CD14-positive monocyte (primary cell): ENCODE data around the gene SASH1. TPM values are rescaled to one million over a fixed set of nuclear protein-coding genes. Genes with fewer than 3 reads are reported as not detected.

Source experiments
- DNase-seq, 3 donors: peaks; one replicate each; pipeline ENCODE4 v3.0.0-alpha.2; 2011 to 2022
- H2AFZ ChIP-seq: 2 replicates; pipeline ENCODE4 v1.6.0; 2012; ENCODE audit warnings: mild to moderate bottlenecking, low read depth, low read length, inconsistent platforms; ENCODE audit not compliant: insufficient read depth, poor library complexity, severe bottlenecking
- H3K27ac ChIP-seq, 2 donors: 1 replicate in 1 of 2; 2 replicates in 1 of 2; pipeline ENCODE4 v1.5.1; 2012 to 2013; ENCODE audit warnings: low read length in 2 of 2, control low read depth in 1 of 2, inconsistent platforms in 1 of 2, low read depth in 1 of 2, mild to moderate bottlenecking in 1 of 2
- H3K27me3 ChIP-seq, 2 donors: one replicate each; pipeline versions ENCODE4 v1.6.0 to v1.6.1; 2011 to 2013; ENCODE audit warnings: low read length in 2 of 2; ENCODE audit not compliant: control insufficient read depth in 2 of 2, insufficient read depth in 2 of 2
- H3K36me3 ChIP-seq, 2 donors: replicated peaks in 1 of 2; 1 replicate in 1 of 2; 2 replicates in 1 of 2; pipeline versions ENCODE4 v1.5.1 to v1.6.1; 2012 to 2013; ENCODE audit warnings: low read length in 2 of 2, control low read depth in 1 of 2, inconsistent platforms in 1 of 2, mild to moderate bottlenecking in 1 of 2; ENCODE audit not compliant: insufficient read depth in 2 of 2, control insufficient read depth in 1 of 2
- H3K4me1 ChIP-seq, 2 donors: 1 replicate in 1 of 2; 2 replicates in 1 of 2; pipeline versions ENCODE4 v1.5.1 to v1.6.1; 2012 to 2013; ENCODE audit warnings: low read length in 2 of 2, control low read depth in 1 of 2, inconsistent platforms in 1 of 2, mild to moderate bottlenecking in 1 of 2, moderate library complexity in 1 of 2; ENCODE audit not compliant: insufficient read depth in 2 of 2, control insufficient read depth in 1 of 2
- H3K4me2 ChIP-seq: replicated peaks from 2 replicates; pipeline ENCODE3; 2012; ENCODE audit warnings: low read length, moderate library complexity, mild to moderate bottlenecking; ENCODE audit not compliant: poor library complexity, severe bottlenecking; ENCODE audit errors: extremely low read depth
- H3K4me3 ChIP-seq, 3 experiments: fragments of 200-600 bp in 1 of 3; sonication (generic) in 1 of 3; replicated peaks in 1 of 3; 1 replicate in 2 of 3; 2 replicates in 1 of 3; pipeline ENCODE4 v1.5.1; 2011 to 2013; ENCODE audit warnings: low read length in 3 of 3, mild to moderate bottlenecking in 3 of 3, control low read depth in 2 of 3, low read depth in 2 of 3, inconsistent platforms in 1 of 3, moderate library complexity in 1 of 3
- H3K79me2 ChIP-seq: 2 replicates; pipeline ENCODE4 v1.6.0; 2012; ENCODE audit warnings: mild to moderate bottlenecking, control low read depth, inconsistent platforms, low read length, moderate library complexity; ENCODE audit not compliant: insufficient read depth
- H3K9ac ChIP-seq: 2 replicates; pipeline ENCODE4 v1.6.0; 2017; ENCODE audit warnings: low read length, mild to moderate bottlenecking; ENCODE audit not compliant: insufficient read depth, poor library complexity, severe bottlenecking
- H3K9me3 ChIP-seq, 2 donors: replicated peaks in 1 of 2; 1 replicate in 1 of 2; 2 replicates in 1 of 2; pipeline versions ENCODE4 v1.5.1 to v1.6.1; 2012 to 2013; ENCODE audit warnings: low read length in 2 of 2, control low read depth in 1 of 2; ENCODE audit not compliant: control insufficient read depth in 1 of 2, insufficient read depth in 1 of 2
- H4K20me1 ChIP-seq: 2 replicates; pipeline ENCODE4 v1.6.0; 2012; ENCODE audit warnings: mild to moderate bottlenecking, low read length, control low read depth, moderate library complexity; ENCODE audit not compliant: insufficient read depth
- H3K27ac Mint-ChIP-seq, 7 donors: one replicate each; pipeline ENCODE4 v1.8.0; 2020; ENCODE audit warnings: mild to moderate bottlenecking in 7 of 7, mixed read lengths in 7 of 7, moderate library complexity in 6 of 7, inconsistent platforms in 2 of 7
- H3K27me3 Mint-ChIP-seq, 3 donors: one replicate each; pipeline ENCODE4 v1.8.0; 2021 to 2022; ENCODE audit warnings: low read depth in 3 of 3, mild to moderate bottlenecking in 3 of 3, mixed read lengths in 3 of 3, moderate library complexity in 3 of 3, inconsistent platforms in 1 of 3
- H3K36me3 Mint-ChIP-seq, 2 donors: one replicate each; pipeline ENCODE4 v1.8.0; 2020; ENCODE audit warnings: mixed read lengths in 2 of 2, inconsistent platforms in 1 of 2, mild to moderate bottlenecking in 1 of 2
- H3K4me1 Mint-ChIP-seq: one replicate; pipeline ENCODE4 v1.8.0; 2020; ENCODE audit warnings: mild to moderate bottlenecking, mixed read lengths
- H3K4me3 Mint-ChIP-seq, 2 donors: one replicate each; pipeline ENCODE4 v1.8.0; 2020; ENCODE audit warnings: mild to moderate bottlenecking in 2 of 2, mixed read lengths in 2 of 2, moderate library complexity in 1 of 2
- H3K9me3 Mint-ChIP-seq, 7 donors: one replicate each; pipeline ENCODE4 v1.8.0; 2020 to 2022; ENCODE audit warnings: mixed read lengths in 7 of 7, mild to moderate bottlenecking in 6 of 7, moderate library complexity in 6 of 7, inconsistent platforms in 2 of 7
- CTCF ChIP-seq: fragments of 200-600 bp; IDR thresholded peaks from one replicate; pipeline ENCODE4 v1.8.0; 2022; ENCODE audit warnings: antibody characterized with exemption, mild to moderate bottlenecking
- WGBS: methylation state at CpG from one replicate; pipeline ENCODE4 v1.1.5; 2013; ENCODE audit warnings: missing lambda C conversion rate; ENCODE audit not compliant: insufficient coverage; 5-methylcytosine and 5-hydroxymethylcytosine counted together
- intact Hi-C, 2 donors: fragments of 100-400 bp; cut with micrococcal nuclease; formaldehyde crosslinking; loops; one replicate each; pipeline versions ENCODE4 v1.15.0 to v1.15.1; 2023
- polyA plus RNA-seq, 3 donors: library from polyadenylated mRNA; depleted of rRNA in 1 of 3; unstranded in 2 of 3; stranded (reverse) in 1 of 3; fragments of 300-500 nt in 2 of 3; fragments of >200 nt in 1 of 3; fragmentation: Illumina TruSeq in 2 of 3; gene quantifications; 1 replicate in 2 of 3; 2 replicates in 1 of 3; pipeline ENCODE4 v1.2.3, GENCODE V29; 2012 to 2021

The SASH1 gene
- polyA plus RNA-seq, 3 donors, result 0.90 to 5.1 (median 4.7) TPM

DNA sequence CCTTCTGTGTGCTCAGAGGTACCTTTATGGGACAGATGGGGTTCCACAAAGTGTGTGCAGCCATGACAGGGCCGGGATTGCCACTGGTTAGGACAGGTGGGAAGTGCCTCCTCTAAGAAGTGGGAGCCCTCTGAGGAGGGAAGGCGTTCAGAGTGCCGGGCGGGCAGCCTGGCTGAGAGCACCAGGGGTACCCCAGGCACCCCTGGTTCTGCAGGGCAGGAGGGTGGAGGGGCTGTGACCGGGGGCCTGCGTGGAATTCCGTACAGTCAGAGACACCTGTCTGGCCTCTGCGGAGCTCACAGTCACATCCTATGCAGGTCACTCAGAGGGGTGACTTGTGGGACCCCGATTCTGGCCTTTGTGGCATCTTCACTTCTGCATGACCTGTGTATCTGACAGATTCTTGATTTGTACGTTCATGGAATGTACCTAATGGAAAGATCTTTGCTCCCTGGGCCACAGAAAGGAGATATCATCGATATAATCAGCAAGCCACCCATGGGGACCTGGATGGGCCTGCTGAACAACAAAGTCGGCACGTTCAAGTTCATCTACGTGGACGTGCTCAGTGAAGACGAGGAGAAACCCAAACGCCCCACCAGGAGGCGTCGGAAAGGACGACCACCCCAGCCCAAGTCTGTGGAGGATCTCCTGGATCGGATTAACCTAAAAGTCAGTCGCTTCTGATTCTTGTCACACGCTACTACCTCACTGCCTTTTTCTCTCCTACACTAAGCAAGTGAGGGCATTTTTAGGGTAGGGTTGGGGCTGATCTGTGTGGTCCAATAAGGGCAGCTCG is 190.9 kb downstream of the SASH1 start:
- no peak for DNase-seq
- no peak overlapping the region for H3K4me2 ChIP-seq
- H3K9ac ChIP-seq, result no peak overlapping the region
- peaks cover 0 to 15% of the 10 kb centered on the region in 2 donors for H3K36me3 ChIP-seq
- H3K9me3 ChIP-seq, result no peaks in the 10 kb centered on the region
- no peak for TF ChIP-seq CTCF
- Mint-ChIP-seq H3K27ac (peak overlapping the region in 1 of 7 donors; percentile 11), H3K4me1 (peaks cover 8% of the 10 kb centered on the region), H3K9me3 (no peaks in the 10 kb centered on the region), H3K36me3 (peaks cover 19 to 22% of the 10 kb centered on the region in 2 donors), H3K4me3 (no peak overlapping the region), H3K27me3 (peaks cover 3 to 9% (median 6%) of the 10 kb centered on the region in 3 donors)
- no peak overlapping the region for H3K27ac ChIP-seq
- WGBS, result 93% methylated on average over 17 of the region's 24 CpGs
- no peaks in the 10 kb centered on the region for H3K27me3 ChIP-seq
- no peaks in the 10 kb centered on the region for H3K4me1 ChIP-seq
- no peaks in the 10 kb centered on the region for H4K20me1 ChIP-seq
- no peaks in the 10 kb centered on the region for H3K79me2 ChIP-seq
- H2AFZ ChIP-seq, result no peak overlapping the region
- intact Hi-C loops, result no loop called here
- H3K4me3 ChIP-seq, result no peak overlapping the region

DNA sequence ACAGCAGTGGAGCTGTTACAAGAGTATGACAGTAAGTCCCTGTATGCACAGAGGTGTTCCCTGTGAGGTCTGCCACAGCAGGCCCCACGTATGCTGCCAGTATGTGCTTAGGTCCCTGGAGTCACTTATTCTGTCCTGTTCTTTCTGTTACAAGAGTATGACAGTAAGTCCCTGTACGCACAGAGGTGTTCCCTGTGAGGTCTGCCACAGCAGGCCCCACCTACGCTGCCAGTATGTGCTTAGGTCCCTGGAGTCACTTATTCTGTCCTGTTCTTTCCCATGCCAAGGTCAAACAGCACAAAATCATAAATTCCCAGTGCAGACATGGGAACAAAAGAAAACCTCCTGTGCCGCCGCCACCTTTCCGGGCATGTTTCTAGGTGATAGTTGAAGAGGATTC is 192.2 kb downstream of the SASH1 start:
- no peak overlapping the region for H3K27ac ChIP-seq
- H3K4me1 ChIP-seq, result no peaks in the 10 kb centered on the region
- WGBS, result 100% methylated on average over 2 of the region's 6 CpGs
- no peak overlapping the region for H3K4me3 ChIP-seq
- no peaks in the 10 kb centered on the region for H3K27me3 ChIP-seq
- no peak overlapping the region for H2AFZ ChIP-seq
- H3K9me3 Mint-ChIP-seq, result no peaks in the 10 kb centered on the region
- H3K36me3 ChIP-seq, result peaks cover 0 to 15% of the 10 kb centered on the region in 2 donors
- intact Hi-C loops, result no loop called here
- H3K9me3 ChIP-seq, result no peaks in the 10 kb centered on the region
- no peak overlapping the region for H3K27ac Mint-ChIP-seq
- DNase-seq, result no peak
- H4K20me1 ChIP-seq, result no peaks in the 10 kb centered on the region
- H3K4me3 Mint-ChIP-seq, result no peak overlapping the region
- H3K4me2 ChIP-seq, result no peak overlapping the region
- H3K27me3 Mint-ChIP-seq, result peaks cover 5 to 9% (median 6%) of the 10 kb centered on the region in 3 donors
- H3K4me1 Mint-ChIP-seq, result peaks cover 9% of the 10 kb centered on the region
- no peaks in the 10 kb centered on the region for H3K79me2 ChIP-seq
- peaks cover 19 to 22% of the 10 kb centered on the region in 2 donors for H3K36me3 Mint-ChIP-seq
- H3K9ac ChIP-seq, result no peak overlapping the region
- no peak for TF ChIP-seq CTCF
